Right lobe of liver (tissue), 6 donors: ENCODE results near the gene MMP24OS. TPM values are rescaled to one million over a fixed set of nuclear protein-coding genes. Genes with fewer than 3 reads are reported as not detected.

Source experiments
- ATAC-seq, 4 donors: fragments of 200-7000 bp; cut with Tn5 transposase; one replicate each; pipeline ENCODE4 v1.9.1; 2020; ENCODE audit warnings: mild to moderate bottlenecking in 4 of 4, moderate library complexity in 4 of 4
- DNase-seq, 3 donors: peaks; one replicate each; pipeline ENCODE4 v3.0.0-alpha.2; 2020
- H3K27ac ChIP-seq, 3 donors: fragments of 200-600 bp; one replicate each; pipeline ENCODE4 v1.8.0; 2022
- H3K27me3 ChIP-seq, 2 donors: fragments of 200-600 bp; one replicate each; pipeline ENCODE4 v1.8.0; 2022
- H3K36me3 ChIP-seq, 4 donors: fragments of 200-600 bp; sonication (generic) in 1 of 4; one replicate each; pipeline versions ENCODE4 v1.5.1 to v1.8.0; 2017 to 2022; ENCODE audit warnings: control low read depth in 1 of 4
- H3K4me1 ChIP-seq, 4 donors: fragments of 200-600 bp; sonication (generic) in 1 of 4; one replicate each; pipeline versions ENCODE4 v1.5.1 to v1.8.0; 2017 to 2022; ENCODE audit warnings: control low read depth in 1 of 4
- H3K4me3 ChIP-seq, 3 donors: fragments of 200-600 bp; one replicate each; pipeline ENCODE4 v1.8.0; 2022
- H3K9me3 ChIP-seq, 4 donors: fragments of 200-600 bp; sonication (generic) in 1 of 4; one replicate each; pipeline versions ENCODE4 v1.5.1 to v1.8.0; 2017 to 2022; ENCODE audit warnings: control low read depth in 1 of 4
- CTCF ChIP-seq, 4 donors: fragments of 200-600 bp in 3 of 4; fragments of 450-650 bp in 1 of 4; IDR thresholded peaks; one replicate each; pipeline versions ENCODE4 v1.5.1 to v1.8.0; 2016 to 2022; ENCODE audit warnings: antibody characterized with exemption in 4 of 4, mild to moderate bottlenecking in 2 of 4
- POLR2A ChIP-seq: fragments of 450-650 bp; IDR thresholded peaks from one replicate; pipeline ENCODE4 v1.6.1; 2017; ENCODE audit warnings: antibody characterized with exemption, mild to moderate bottlenecking
- WGBS: methylation state at CpG from one replicate; pipeline ENCODE4 v1.1.6; 2018; ENCODE audit warnings: low coverage, low lambda C conversion rate; ENCODE audit not compliant: insufficient coverage; ENCODE audit errors: missing lambda C conversion rate; 5-methylcytosine and 5-hydroxymethylcytosine counted together
- intact Hi-C, 2 donors: fragments of 100-400 bp; cut with DNase I; formaldehyde crosslinking; loops; one replicate each; pipeline versions ENCODE4 v1.11.2 to v1.14.1; 2022
- total RNA-seq, 6 experiments: library from RNA; depleted of rRNA in 2 of 6; stranded (reverse); fragments of >200 nt in 2 of 6; fragmentation: NEBNext Ultra II Directional in 3 of 6; extraction: Animal tissue kit (Norgen Biotek cat#: 25700) in 3 of 6; gene quantifications; one replicate each; pipeline versions ENCODE4 v1.1.0 to v1.2.4, GENCODE V29; 2016 to 2023
- donor health status: DM: no; HTN: yes; CAD: no.
- donor health status: DM: no; HTN: no; CAD: no.
- donor health status: DM: no; HTN: no; CAD: no.
- donor health status: DM: no; HTN: yes; CAD: no.
- donor health status: DM: no; HTN: yes; CAD: no.

Gene MMP24OS
- total RNA-seq, 6 experiments from 2014 or later = 13.3 to 40.7 (median 23.5) TPM

- Histone ChIP-seq H3K4me3 (no peak overlapping the region), H3K27me3 (no peaks in the 10 kb centered on the region), H3K27ac (no peak overlapping the region), H3K36me3 (peaks cover 0 to 38% (median 12%) of the 10 kb centered on the region in 4 donors), H3K4me1 (peaks cover 0 to 25% (median 8%) of the 10 kb centered on the region in 4 donors), H3K9me3 (no peaks in the 10 kb centered on the region)
- intact Hi-C loops = loop anchor here in 1 of 2 donors (10.0 kb wide), 2 partner anchors 64 to 134 kb away; partner anchors contain the start of gene EDEM2
- TF ChIP-seq CTCF (IDR thresholded peaks at IDR 0.05) (no peak), POLR2A (no peak)
- no peak for ATAC-seq
- no peak for DNase-seq
- 82% methylated on average over 3 of the region's 5 CpGs for WGBS
Measured at GRCh38 chr20:35279040-35279439, 1.1 kb upstream of the MMP24OS start.

DNA sequence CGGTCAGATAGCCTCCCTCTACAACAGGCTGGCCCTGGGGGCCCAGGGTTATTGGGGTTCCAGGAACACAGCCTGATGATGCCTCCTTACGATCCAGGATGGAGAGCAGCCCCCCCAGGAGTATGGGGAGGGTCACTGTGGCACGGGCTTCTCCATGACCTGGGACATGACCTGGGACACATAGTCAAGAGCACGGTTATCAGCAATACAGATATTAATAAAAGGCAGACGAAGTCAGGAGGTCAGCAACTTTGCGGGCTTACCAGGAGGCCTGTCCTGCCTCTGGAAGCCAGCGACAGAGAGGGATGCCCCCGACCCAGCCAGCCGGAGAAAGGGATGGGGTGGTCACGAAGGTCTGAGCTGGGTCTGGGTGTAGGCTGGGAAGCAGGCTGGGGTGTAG is 795 bp downstream of the MMP24OS start:
- TF ChIP-seq CTCF (IDR thresholded peaks at IDR 0.05) = no peak
- no peak for TF ChIP-seq POLR2A
- Histone ChIP-seq H3K4me1 (peaks cover 0 to 10% (median 4%) of the 10 kb centered on the region in 4 donors), H3K4me3 (peak overlapping the region; percentile 76 to 87 (median 80)), H3K27ac (peak overlapping the region; percentile 91 to 97 (median 94)), H3K36me3 (peaks cover 0 to 33% (median 12%) of the 10 kb centered on the region in 4 donors), H3K9me3 (no peaks in the 10 kb centered on the region), H3K27me3 (no peaks in the 10 kb centered on the region)
- ATAC-seq = no peak
- no peak for DNase-seq
- intact Hi-C loops = loop anchor here in 1 of 2 donors (10.0 kb wide), 2 partner anchors 62 to 132 kb away; partner anchors contain the start of gene EDEM2
- WGBS = 0% methylated on average over 9 of the region's 10 CpGs

DNA sequence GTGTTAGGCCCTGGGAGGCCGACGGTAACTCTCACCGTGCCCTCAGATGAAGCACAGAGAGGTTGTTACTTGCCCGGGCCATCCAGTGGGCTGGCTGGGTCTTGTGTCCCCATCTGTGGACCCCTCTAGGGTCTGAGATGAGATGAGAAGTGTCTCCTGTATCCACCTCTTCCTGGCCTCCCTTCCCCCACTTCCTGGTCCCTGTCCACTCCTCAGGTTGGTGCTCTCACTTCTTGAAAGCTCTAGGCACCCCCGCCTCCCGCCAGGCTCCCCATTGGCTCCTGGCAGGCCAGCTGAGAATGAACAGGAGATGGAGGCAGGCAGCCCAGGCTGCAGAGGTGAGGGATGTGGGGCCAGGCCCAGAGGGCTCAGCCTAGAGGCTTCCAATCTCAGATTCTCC is 1.5 kb downstream of the MMP24OS start:
- H3K4me3 ChIP-seq = peak overlapping the region in 2 of 3 donors; percentile 76 to 80
- peaks cover 0 to 33% (median 14%) of the 10 kb centered on the region in 4 donors for H3K36me3 ChIP-seq
- no peaks in the 10 kb centered on the region for H3K27me3 ChIP-seq
- peak overlapping the region in 2 of 3 donors; percentile 91 to 97 for H3K27ac ChIP-seq
- peaks cover 0 to 10% (median 4%) of the 10 kb centered on the region in 4 donors for H3K4me1 ChIP-seq
- DNase-seq (no peak), ATAC-seq (no peak)
- intact Hi-C loops = loop anchor here in 1 of 2 donors (10.0 kb wide), 2 partner anchors 62 to 132 kb away; partner anchors contain the start of gene EDEM2
- H3K9me3 ChIP-seq = no peaks in the 10 kb centered on the region
- TF ChIP-seq POLR2A (no peak), CTCF (IDR thresholded peaks at IDR 0.05) (no peak)
- WGBS = no CpG with 5 or more reads among the region's 6 CpGs

GRCh38 chr20:35275741-35276251 is 2.1 kb downstream of the MMP24OS start:
- WGBS = 92% methylated on average over 2 of the region's 12 CpGs
- ATAC-seq (no peak), DNase-seq (no peak)
- H3K27me3 ChIP-seq = no peaks in the 10 kb centered on the region
- no peak overlapping the region for H3K27ac ChIP-seq
- no peaks in the 10 kb centered on the region for H3K9me3 ChIP-seq
- peaks cover 0 to 33% (median 14%) of the 10 kb centered on the region in 4 donors for H3K36me3 ChIP-seq
- peaks cover 0 to 10% (median 4%) of the 10 kb centered on the region in 4 donors for H3K4me1 ChIP-seq
- no peak overlapping the region for H3K4me3 ChIP-seq
- intact Hi-C loops = loop anchor here in 1 of 2 donors (10.0 kb wide), 2 partner anchors 61 to 131 kb away; partner anchors contain the start of gene EDEM2
- TF ChIP-seq POLR2A (no peak), CTCF (IDR thresholded peaks at IDR 0.05) (no peak)
